HG02798 (cell line): ENCODE measurements around the gene MACROH2A1.

Experiments
- ATAC-seq: cut with Tn5 transposase; IDR thresholded peaks from one replicate; pipeline ENCODE4 v1.9.1; 2021; ENCODE audit warnings: mild to moderate bottlenecking; ENCODE audit not compliant: unreplicated experiment, poor library complexity

MACROH2A1 gene

DNA sequence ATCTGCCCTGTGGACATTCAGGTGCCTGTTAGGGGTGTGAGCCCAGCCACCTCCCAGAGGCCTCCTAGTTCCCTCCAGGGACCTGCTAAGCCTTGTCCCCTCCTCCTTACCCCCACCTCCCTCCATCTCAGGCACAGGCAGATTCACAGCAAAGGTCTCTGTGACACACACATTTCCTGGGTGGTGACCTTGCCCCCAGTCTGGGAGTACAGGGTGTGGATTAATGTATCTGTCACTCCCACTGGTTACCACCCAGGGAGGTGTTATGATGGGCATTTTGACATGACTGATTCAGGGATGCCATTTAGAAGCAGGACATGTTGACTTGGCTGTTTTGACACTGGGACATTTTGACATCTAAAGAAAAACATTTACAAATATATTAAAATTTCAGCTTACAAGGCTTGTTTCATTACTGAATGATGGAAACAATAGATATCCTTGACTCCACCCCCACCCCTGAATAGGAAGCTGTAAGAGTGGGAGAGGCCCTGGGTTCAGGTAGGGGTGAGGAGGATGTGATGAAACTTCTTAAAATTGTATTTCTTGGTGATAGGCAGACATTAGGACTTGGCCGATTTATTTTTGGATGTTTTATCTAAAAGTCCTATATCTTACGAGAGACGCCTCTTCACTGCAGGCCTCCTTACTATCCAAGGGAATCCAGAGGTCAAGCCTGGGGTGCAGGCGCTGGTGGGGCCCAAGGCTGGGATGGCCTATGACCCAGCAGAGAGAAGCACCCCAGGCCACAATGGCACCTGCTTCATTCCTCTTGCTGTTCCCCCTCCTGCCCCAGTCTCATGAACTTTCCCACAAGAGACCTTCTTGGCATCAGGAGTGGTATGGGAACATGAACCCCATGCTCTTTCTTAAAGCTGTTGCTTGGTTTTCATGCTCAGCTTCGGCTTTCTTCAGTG, 101.9 kb downstream of the MACROH2A1 start:
- ATAC-seq: no peak

DNA sequence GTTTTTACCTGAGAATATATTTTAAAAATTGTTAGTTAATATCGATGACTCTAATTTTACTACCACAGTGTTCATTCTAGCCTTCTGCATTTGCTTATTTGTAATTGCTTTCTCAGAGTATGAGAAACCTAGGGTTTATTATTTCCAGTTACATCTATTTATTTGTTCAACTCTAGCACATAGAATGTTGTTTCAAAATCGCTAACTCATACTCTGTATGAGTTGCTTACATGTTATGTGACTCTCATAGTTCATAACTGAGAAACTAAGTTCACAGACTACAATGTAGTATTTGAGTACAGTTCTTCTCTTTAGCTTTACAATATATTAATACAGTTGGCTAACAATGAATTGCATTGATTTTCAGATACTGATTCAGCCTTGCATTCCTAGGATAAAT, 103.2 kb downstream of the MACROH2A1 start:
- ATAC-seq: no peak

DNA sequence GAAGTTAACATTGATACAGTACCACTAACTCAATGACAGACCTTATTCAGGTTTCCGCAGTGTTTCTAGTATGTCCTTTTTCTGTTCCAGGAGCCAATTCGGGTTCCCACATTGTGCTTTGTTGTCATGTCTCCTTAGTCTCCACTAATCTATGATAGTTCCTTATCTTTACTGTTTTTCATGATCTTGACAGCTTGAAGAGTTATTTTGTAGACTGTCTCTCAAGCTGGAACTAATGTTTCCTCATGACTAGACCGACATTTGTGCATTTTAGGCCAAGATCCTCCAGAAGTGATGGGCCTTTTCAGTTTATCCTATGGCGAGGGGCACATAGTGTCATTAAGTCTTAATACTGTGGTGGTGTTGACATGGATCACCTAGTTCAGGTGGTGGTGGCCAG, 104.2 kb downstream of the MACROH2A1 start:
- ATAC-seq: no peak

DNA sequence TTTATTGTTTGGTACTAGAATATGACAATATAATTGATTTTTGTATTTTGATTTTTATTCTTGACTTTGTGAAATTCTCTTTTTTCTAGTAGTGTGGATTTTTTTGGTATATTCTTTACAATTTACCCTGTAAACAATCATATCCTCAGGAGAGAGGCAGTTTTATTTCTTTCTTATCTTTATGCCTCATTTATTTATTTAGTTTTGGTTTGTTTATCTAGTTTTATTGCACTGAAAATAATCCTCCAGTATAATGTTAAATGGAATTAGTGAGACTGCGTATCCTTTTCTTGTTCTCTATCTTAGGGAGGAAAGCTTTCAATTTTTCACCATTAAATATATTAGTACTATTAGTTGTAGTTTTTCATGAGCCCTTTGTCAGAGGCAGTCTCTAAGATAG, 109.4 kb downstream of the MACROH2A1 start:
- no peak for ATAC-seq

DNA sequence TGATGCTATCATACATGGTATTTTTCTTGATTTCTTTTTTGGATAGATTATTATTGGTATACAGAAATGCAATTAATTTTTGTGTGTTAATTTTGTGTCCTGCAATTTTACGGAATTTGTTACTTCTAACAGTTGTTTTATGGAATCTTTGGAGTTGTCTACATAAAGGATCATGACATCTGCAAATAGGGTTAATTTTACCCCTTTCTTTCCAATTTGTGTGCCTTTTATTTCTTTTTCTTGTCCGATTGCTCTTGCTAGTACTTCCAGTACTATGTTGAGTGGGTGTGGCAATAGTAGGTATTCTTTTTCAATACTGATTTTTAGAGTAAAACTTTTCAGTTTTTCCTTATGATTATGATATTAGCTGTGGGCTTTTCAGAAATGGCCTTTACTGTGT, 111.5 kb downstream of the MACROH2A1 start:
- ATAC-seq: no peak
